Stimulated activated CD8-positive, alpha-beta memory T cell treated with anti-CD3 and anti-CD28 coated beads, Interleukin-4, amount 100 ng/mL, for 4 hours (primary cell): ENCODE data around the gene ZFHX2.

Experiments
- DNase-seq, 2 donors: peaks; one replicate each; pipeline ENCODE4 v3.0.0-alpha.2; 2020; ENCODE audit warnings: low read depth in 2 of 2, low spot score in 1 of 2

The ZFHX2 gene

DNA sequence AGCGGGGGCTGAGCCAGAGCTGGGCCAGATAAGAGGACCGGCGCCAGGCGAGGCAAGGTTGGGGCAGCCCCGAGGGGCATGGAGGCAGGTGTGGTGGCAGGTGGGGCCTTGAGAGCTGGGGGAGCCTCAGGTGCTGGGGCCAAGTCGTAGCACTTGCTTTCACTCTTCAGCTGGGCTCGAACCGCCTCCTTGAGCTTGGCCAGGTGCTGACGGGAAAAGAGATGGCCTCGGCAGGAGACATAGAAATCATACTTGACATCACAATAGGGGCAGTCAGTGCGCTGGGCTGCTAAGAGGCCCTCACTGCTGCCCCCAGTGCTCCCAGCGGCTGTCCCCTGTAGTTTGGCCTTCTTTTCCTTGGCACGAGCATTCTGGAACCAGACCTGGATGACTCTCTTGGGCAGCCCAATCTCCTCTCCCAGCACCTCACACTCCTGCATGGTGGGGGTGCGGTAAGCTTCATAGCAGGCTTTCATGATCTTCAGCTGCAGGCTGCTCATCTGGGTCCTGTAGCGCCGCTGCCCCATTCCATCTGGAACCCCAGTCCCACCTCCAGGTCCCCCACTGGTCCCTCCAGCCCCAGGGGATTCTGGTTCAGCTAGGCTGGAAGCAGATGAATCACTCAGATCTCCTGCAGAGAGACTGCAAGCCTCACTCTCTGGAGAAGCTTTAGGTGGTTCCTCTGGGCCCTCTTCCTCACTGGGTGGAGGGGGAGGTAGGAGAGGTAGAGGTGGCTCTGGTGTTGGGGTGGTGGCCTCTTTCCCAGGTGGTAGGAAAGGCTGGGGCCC is 28.1 kb downstream of the ZFHX2 start:
- no peak for DNase-seq

DNA sequence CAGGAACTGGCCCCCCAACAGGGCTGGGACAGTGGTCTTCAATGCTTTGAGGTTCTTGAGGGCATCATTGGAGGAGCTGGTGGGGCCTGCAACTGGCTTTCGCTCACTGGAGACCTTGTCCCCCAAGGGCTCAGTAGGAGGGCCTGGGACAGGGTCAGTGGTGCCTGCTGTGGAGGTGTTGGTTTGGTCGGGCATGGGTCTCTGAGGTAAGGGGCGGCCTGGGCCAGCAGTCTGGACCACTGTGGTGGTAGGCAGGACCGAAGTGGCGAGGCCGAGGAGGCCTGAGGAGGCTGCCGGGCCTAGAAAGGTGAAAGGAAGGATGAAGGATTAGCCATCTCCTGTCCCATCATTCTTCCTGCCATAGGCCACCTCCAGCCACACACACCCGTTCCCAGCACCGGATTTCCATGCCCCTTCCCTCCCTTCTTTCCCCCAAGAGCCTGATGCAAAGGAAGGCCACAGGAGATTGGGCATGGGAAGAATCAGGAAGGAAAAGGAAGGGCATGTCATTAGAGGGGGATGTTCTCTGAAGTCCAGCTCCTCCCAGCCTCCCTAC is 28.8 kb downstream of the ZFHX2 start:
- DNase-seq = no peak

DNA sequence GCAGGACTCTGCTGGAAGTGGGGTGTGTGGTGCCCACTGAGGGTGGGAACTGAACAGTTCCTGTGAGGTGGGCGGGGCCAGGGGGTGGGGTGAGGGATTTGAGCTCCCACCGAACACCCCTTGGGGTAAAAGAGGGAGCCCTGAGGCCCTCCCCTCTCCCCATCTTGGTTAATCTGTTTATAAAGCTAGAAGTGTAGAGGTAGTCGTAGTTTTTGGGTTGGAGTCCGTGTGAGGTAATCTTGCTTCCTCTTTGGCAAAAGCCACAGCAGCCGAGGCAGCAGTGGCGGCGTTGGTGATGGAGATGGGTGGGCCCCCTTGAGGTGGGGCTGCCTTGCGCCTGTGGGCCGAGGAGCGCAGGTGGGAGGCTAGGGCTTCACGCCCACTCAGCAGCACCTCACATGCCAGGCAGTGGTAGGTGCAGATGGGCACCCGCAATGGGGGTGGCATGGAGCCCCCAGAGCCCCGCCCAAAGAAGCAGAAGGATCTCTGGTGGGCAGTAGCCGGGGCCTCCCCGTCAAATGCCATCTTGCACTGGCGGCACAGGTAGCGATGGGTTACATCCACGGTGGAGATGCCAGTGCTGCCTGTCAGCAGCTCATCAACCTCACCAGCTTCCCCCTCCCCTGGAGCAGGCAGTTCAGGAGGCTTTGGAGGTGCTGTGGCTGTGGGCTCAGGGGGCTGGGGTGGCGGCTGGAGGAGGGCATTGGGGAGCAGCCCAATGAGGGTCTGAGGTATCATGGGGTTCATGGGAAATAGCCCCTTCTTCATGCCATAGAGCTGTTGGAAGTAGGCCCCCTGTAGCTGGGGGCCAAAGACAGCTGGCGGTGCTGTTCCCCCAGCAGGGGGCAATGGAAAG is 29.6 kb downstream of the ZFHX2 start:
- no peak for DNase-seq

DNA sequence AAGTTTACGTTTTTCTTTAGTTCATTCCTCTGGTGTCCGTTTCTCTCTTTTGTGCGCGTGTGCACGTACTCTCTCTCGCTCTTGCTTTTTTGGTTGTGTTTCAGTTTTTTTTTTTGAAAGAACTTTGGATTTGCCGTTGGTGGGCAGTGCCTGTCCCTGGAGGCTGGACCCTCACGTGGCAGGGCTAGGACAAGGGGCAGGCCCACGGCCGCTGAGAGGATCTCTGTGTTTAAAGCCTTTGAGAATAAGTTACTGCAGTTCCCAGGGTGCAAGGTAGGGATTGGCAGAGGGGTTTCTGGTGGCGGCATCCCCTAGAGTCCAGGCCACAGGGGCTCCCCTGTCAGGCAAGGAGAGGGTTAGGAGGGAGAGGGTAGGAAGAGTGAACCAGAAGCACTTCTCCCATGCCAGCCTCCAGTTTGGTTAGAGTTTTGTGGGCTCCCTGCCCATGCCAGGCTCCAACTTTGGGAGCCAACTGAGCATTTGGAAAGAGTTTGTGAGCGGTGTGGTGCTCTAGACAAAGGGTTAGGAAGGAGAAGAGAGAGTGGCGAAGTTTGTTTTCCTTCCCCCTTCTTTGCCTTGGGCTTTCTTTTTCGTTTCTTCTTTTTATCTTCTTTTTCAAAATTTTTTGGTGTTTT is 30.5 kb downstream of the ZFHX2 start:
- no peak for DNase-seq

DNA sequence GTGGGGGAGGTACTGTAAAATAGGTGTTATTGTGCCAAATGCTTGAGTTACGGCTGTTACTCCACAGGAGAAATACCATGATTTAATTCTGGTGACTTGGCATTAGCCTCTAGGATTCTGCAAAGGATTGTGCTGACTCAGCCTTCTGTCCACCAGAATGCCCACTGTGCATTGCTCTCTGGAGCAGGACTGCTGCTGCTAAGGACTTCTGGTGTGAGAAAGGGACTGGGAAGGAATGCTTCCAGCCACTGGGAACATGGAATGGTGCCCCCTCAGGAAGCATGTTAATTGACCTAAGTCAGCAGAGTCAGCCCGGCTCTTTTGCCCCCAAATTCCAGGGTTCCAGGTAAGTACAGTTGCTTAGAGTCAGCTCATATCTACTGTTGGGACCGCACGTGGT is 32.9 kb downstream of the ZFHX2 start:
- no peak for DNase-seq

DNA sequence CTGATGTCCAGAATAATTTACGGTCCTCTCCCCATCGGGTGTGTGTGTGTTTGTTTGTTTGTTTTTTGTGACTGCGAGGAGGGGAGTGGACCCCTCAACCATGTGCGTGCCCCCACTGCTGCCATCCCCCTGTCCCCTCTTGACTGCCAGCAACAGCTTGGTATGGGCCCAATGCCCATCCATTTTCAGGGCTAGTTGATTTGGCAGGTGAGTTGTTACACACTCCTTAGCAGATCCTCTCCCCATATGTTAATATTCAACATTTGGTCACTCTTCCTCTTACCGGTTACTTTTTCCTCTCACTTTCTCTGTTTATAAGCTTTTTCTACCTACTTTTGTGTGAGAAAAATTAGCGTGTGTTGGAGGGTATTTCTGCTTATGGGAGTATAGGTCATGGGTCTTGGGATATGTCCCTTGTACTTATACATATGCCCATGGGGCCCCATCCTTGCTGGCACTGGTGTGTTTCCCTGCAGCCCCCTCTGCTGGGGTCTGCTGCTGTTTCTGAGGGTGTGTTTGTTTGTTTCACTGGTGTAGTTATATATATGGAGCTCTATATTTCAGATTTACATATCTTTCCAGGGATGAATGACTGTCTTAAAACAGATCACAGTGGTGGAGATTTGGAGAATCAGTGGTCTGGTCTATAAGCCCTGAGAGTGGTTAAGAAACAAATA is 33.8 kb downstream of the ZFHX2 start:
- DNase-seq = no peak

DNA sequence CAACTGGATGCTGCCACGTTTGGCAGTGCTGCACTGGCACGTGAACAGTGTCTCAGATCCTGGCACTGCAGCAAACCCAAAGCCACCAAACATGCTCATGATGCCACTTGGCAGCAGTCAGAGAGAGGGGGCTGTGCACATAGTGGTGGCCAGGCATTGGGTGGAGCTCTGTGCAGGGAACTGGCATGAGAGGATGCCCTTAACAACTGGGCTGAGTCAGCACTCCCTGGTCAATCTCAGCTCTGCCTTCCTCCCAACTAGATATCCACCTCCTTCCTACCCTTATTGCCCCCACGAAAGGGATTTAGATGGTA is 37.0 kb downstream of the ZFHX2 start:
- no peak for DNase-seq

DNA sequence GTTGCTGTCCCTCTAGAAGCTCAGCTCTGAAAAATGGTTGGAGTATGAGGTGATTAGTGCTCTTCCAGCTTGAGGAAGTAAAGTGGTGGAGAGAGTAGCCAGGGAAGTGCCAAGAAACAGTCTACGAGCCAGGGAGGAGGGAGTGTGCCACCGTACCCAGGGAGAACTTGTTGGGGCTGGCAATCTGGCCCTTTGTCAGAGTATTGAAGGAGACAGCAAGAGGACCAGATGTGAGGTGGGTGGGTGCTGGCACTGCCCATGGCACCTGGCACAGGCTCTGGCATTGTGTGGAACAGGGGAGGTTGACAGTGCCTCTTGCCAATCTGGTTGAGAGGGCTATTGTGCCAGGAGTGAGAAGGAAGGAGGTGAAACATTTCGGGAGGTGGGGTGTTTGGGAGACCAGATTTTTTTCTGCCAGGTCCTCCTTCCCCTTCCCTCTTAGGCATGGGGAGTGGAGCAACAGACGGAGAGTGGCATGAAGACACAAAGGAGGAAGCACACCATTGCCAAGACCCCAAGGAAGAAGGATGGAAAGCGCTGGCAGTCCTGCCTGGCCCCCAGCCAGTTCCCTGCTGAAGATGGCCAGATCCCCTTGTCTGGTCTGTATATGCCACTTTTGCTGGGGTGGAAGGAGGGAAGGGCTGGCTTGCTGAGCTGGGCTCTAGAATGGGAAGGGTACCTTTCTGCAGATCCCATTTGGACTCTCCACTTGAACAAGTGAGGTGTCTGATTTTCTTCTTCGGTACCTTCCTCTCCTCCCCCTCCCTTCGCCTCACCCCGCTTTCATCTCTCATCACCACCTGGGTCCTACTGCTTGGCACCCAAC is 37.5 kb downstream of the ZFHX2 start:
- no peak for DNase-seq

DNA sequence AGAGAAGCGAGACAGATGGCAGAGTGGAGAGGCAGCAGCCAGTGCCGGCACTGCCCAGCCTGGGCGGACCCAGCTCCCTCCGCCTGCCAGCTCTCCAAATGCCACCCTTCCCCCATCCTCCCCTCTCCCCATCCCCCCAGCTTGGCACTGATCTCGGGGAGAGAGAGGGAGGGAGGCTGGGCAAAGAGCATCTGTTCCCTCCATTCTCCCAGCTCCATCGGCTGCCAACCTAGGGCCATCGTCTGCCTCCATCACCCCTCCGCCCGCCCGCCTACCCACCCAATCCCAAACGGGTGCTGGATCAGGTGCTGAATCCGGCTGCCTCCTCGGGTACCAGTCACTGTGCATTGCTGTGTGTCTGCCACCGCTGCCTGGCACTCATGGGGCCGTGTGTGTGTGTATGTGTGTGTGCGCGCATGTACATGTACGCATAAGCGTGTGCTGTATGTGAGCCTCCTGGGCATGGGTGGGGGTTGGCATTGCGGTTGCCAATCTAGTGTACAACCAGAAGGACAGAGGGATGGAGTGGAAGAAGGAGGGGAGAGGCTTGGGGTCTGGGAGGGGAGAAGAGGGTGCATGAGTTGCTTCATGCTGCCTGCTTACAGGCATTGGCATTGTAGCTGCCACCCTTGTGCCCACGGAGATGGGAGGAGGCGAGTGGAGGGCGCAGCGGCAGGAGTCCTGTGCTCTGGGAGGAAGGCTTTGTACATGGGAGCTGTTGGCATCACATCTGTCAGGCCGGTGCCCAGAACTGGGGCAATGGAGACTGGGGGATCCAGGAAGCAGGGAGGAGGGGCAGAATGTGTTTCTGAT is 38.4 kb downstream of the ZFHX2 start:
- no peak for DNase-seq

DNA sequence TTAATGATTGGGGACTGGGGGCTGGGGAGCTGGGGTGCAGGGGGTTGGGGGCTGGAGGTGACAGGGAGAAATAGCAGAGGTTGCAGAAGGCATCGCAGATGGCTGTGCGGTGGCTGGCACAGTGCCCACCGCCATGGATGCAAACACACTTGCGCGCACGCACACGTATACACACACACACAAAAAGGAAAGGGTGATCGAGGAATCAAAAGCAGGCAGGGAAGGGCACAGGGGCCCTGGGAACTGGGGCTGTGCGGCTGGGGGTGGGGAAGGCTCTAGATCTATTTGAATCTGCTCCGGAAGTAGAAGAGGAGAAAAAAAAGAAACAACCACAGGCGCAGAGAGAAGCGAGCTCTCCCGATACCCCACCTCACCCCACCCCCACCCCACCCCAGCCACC is 39.4 kb downstream of the ZFHX2 start:
- DNase-seq = no peak

DNA sequence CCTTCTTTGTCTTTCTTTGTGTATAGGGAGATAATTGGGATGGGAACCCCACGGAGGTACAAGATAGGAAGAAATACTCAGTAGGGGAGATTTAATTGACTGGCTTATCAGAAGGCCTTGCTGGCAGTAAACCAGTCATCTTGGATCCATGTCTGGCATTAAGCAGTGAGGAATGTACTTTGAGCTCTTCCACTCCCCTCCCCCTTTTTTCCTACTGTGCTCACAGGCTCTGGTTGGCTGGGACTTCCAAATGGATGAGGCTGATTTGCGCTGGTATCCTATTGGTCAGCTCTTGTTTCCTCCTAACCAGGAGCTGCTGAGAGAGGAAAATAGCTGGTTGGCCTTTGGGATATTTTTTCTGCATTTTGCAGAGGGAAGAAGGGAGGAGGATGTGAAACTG is 57.3 kb downstream of the ZFHX2 start:
- no peak for DNase-seq

DNA sequence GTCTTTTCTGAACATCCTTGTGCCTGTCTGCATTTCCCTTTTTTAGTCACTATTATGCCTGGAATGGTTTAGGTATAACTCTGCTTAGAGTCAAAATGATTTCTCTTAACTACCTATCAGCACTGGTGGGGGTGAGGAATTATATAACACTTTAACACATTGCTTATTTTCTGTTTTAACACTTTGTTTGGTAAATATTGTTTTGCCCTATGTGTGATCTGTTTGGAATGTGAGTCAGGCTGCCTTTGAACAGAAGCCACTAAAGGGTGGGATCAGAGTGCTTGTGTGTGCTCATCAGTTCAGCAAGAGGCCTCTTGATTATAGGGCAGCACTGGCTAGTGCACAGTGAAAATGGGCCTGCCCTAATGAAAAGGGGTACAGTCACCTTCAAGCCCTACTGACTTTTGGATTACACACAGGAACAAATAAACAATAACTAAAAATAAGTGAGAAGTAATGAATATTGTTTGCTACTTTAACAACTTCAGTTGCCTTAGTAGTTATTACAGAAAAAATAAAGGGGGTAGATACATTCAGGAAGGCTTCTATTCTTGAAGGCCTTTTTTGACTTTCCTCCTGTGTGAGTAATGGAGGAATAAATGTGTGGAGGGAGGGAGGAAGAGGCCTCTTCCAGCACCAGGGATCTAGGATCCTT is 58.8 kb downstream of the ZFHX2 start:
- DNase-seq = no peak

DNA sequence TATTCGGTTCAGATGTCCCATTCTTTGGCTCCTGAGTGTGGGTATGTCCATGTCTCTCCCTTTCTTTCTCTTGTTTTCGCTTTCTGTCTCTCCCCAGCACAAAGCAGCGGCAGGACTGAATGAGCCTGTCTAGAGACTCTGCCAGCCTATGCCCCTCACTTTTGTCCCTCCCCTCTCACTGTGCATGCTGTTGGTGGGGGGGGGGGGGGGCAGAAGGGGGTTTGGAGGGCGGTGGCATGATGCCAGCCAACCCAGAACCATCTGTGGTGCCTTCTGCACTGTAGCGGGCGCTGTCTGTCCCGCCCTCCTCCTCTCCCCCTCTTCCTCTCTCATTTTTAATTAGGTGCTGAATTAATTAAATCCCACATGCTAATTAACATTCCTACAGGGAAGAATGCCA is 64.3 kb downstream of the ZFHX2 start:
- DNase-seq = no peak

DNA sequence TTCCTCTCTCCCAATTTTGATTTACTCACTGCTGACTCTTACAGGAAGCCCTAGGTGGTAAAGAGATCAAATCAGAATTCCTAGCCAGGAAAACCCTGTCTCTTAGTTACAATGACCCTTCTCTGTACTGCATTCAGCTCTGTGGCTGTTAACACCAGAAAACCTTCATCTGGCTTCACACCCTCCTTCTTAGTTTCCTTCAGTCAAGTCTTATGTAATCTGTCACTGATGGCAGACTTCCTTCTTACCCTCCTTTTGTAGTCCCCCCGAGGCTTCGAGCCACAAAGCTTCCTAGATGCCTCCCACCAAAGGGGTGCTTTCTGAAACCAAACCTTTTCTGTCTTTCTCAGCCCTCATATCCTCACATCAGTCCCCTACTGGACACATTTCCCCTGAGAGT is 65.5 kb downstream of the ZFHX2 start:
- no peak for DNase-seq

DNA sequence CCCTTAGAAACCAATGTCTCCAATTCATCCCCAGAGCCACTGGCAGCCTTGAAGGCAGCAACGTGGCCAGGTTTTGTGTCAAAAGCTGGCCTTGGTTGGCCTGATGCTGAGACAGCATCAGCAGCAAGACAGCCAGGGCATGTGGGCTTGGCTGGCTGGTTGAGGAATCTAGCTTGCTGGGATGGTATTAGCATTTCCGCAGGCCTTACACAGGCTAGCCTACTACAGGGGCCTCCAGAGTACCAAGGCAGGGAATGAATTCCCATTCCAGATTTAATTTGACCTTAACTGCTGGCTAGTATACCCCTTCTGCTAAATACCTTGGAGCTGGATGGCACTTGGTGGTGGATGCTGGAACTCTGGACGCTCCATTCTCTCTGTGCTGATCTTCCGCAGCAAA is 66.2 kb downstream of the ZFHX2 start:
- no peak for DNase-seq

DNA sequence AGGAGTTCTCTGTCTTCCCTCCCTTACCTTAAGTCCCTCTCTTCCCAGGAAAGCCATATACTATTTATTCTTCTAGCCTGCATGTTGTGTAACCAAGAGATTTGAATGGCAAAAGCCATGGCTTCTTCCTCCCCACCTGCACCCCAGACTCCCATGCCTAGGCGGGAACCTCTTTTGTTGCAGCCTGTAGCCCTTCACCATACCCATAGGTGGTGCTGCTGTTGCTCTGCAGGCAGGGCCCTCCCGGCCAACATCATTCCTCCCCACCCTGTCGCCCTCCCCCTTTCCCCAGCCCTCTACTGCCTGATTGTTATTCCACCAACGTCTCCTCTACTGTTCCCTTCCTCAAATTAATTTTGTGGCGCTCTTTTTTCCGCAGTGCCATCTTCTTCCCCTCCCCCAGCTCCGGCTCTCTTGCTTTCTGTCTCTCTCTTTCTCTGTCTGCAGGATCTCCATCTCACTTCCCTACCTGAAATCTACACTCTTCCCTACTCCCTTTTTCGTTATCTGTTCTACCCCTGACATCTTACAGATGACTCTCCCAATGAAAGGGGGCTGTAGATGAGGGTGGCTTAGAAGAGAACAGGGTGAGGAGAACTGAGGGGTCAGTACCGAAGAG is 68.2 kb downstream of the ZFHX2 start:
- no peak for DNase-seq

DNA sequence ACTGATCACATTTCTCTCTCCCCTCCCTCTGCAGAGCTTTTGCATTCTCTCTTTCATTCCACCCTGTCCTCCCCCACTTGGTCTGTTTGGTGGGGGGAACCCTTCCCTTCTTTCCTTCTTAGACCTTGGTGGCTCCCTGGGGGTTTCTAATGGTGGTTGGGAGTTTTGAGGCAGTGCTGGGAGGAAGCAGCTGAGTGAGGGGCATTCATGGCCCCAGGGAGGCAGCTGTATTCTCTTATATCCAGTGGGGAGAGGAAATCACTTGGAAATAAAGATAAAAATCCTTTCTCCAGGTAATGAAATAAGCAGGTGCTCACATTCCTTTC is 68.8 kb downstream of the ZFHX2 start:
- DNase-seq = no peak

DNA sequence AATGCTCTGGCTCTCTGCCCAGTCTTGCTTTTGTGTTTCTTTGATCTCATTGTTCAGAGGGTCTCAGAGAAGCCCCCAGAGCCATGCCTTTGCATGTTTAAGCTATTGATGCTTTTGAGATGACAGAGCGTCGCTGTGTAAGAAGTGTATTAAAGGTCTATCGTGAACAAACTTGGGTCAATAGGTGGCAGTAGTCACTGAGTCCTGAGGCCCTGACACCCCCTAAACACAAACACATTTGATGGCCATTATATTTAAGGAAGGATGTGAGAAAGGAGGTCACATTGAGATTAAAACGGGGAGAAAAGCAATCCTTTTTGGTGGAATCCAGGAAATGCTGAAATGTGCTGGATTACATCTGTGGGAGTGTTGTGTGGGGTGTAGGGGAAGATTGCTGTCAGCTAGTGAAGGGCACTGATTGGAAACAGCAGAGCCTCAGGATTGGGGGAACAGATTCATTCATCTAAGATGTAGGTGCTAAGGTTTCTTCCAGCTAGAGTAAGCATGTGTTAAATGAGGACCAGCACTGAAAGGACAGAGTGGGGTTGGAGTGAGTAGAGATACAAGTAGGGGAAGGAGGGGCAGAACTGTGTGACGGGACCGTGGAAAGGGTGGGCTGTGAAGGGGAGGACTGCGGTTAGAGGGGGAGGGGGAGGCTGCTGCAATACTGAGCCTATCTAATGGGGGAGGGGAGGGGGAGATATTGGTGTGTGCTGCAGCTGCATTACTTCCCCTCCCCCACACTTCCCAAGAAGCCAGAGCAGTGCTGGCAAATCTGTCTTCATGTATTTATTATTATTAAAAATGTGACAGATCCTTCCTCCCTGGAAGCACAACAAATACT is 69.4 kb downstream of the ZFHX2 start:
- DNase-seq = no peak
